ENCODE measurements around the gene TP53RK.

TP53RK gene

GRCh38 chr20:46706242-46706641, 17.0 kb upstream of the TP53RK start:
- TF ChIP-seq CTCF (conservative IDR thresholded peaks at IDR 0.05) (no peak), ZFX (IDR thresholded peaks at IDR 0.05) (no peak)
- no peak overlapping the region for H3K27ac ChIP-seq

- TF ChIP-seq CTCF (conservative IDR thresholded peaks at IDR 0.05) (no peak), ZFX (IDR thresholded peaks at IDR 0.05) (no peak)
- no peak overlapping the region for H3K27ac ChIP-seq
Measured at GRCh38 chr20:46705378-46705729, 16.1 kb upstream of the TP53RK start.

- H3K27ac ChIP-seq = no peak overlapping the region
- TF ChIP-seq ZFX (IDR thresholded peaks at IDR 0.05) (no peak), CTCF (conservative IDR thresholded peaks at IDR 0.05) (no peak)
Measured at GRCh38 chr20:46704714-46705377, 15.6 kb upstream of the TP53RK start.

- TF ChIP-seq CTCF (conservative IDR thresholded peaks at IDR 0.05) = no peak
Measured at GRCh38 chr20:46703435-46703834, 14.2 kb upstream of the TP53RK start.

GRCh38 chr20:46702447-46703203, 13.4 kb upstream of the TP53RK start:
- TF ChIP-seq CTCF (conservative IDR thresholded peaks at IDR 0.05) = no peak
- no peak for TF ChIP-seq ZFX (IDR thresholded peaks at IDR 0.05)
- no peak overlapping the region for H3K27ac ChIP-seq

More at GRCh38 chr20:46703435-46703834, 14.2 kb upstream of the TP53RK start:
- no peak overlapping the region for H3K27ac ChIP-seq

- TF ChIP-seq ZFX (IDR thresholded peaks at IDR 0.05) (no peak), CTCF (conservative IDR thresholded peaks at IDR 0.05) (no peak)
Measured at GRCh38 chr20:46701986-46702385, 12.7 kb upstream of the TP53RK start.

GRCh38 chr20:46701556-46701955, 12.3 kb upstream of the TP53RK start:
- no peak overlapping the region for H3K27ac ChIP-seq
- TF ChIP-seq CTCF (conservative IDR thresholded peaks at IDR 0.05) = no peak
- no peak for TF ChIP-seq ZFX (IDR thresholded peaks at IDR 0.05)

More at GRCh38 chr20:46701986-46702385, 12.7 kb upstream of the TP53RK start:
- no peak overlapping the region for H3K27ac ChIP-seq
